Activated CD4-positive, CD25-positive, alpha-beta regulatory T cell treated with anti-CD3 and anti-CD28 coated beads, Interleukin-2, amount 50 U/mL, for 72 hours (primary cell): ENCODE measurements around the gene MAP2K3.

Experiments used
- DNase-seq: peaks from one replicate; pipeline ENCODE4 v3.0.0; 2021

MAP2K3 gene

GRCh38 chr17:21252796-21253645, 31.5 kb upstream of the MAP2K3 start, which contains the start of gene NATD1:
TSS of gene NATD1 (minus strand) at chr17:21253410. CDS start at chr17:21253264, 146 bp downstream.
- peak; percentile 76 for DNase-seq

GRCh38 chr17:21253646-21254441, 30.7 kb upstream of the MAP2K3 start:
- no peak for DNase-seq

- DNase-seq = no peak
These were observed 25.9 kb upstream of the MAP2K3 start for GRCh38 chr17:21258593-21258992.

GRCh38 chr17:21262259-21262993, 22.1 kb upstream of the MAP2K3 start:
- DNase-seq = no peak

GRCh38 chr17:21263376-21263775, 21.1 kb upstream of the MAP2K3 start:
- no peak for DNase-seq

- DNase-seq = no peak
These were observed 15.8 kb upstream of the MAP2K3 start for GRCh38 chr17:21268596-21269188.

GRCh38 chr17:21269394-21269793, 15.1 kb upstream of the MAP2K3 start:
- DNase-seq = no peak

- no peak for DNase-seq
These were observed 12.9 kb upstream of the MAP2K3 start for GRCh38 chr17:21271454-21272183.

- no peak for DNase-seq
These were observed 12.3 kb upstream of the MAP2K3 start for GRCh38 chr17:21272250-21272649.

GRCh38 chr17:21272881-21273792, 11.4 kb upstream of the MAP2K3 start:
- DNase-seq = no peak

GRCh38 chr17:21275047-21275578, 9.4 kb upstream of the MAP2K3 start:
- DNase-seq = no peak

- peak; percentile 99 for DNase-seq
These were observed 8.8 kb upstream of the MAP2K3 start for GRCh38 chr17:21275579-21276263.

- no peak for DNase-seq
These were observed 8.3 kb upstream of the MAP2K3 start for GRCh38 chr17:21276264-21276588.

- DNase-seq = no peak
These were observed 7.2 kb upstream of the MAP2K3 start for GRCh38 chr17:21277332-21277731.

- DNase-seq = no peak
These were observed 5.9 kb upstream of the MAP2K3 start for GRCh38 chr17:21278450-21279197.

DNA sequence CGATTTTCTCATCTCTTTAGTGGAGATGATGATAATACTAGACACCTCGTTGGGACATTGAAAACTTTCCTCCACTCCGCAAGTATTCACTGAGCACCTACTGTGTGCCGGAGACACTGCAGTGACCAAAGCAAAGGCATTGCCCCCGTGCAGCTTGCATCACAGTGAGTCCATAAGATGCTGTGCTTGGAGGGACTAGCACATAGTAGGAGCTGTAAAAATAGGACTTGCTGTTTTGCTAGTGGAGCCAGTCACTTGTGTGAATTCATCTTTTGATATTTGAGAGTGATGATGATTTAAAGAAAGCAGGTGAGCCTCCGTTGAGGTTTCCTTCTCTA, 5.3 kb upstream of the MAP2K3 start:
- DNase-seq = no peak

DNA sequence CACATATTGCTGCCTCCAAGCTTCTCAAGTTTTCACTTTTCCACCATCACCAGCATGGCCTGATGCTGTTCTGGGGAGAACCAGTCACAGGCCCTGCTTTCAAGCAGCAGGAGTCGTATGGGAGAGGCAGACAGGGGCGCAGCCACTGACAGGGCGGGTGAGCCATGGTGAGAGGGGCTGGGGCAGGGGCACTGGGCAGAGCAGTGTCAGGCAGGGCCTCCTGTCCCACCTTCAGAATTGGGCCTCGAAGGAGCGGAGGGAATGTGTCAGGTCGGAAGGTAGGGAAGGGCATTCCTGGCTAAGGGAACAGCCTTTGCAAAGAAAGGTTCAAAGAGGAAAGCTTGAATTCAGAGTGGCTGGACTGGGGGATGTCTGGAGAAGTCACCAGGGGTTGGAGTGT, 4.9 kb upstream of the MAP2K3 start:
- DNase-seq = no peak

DNA sequence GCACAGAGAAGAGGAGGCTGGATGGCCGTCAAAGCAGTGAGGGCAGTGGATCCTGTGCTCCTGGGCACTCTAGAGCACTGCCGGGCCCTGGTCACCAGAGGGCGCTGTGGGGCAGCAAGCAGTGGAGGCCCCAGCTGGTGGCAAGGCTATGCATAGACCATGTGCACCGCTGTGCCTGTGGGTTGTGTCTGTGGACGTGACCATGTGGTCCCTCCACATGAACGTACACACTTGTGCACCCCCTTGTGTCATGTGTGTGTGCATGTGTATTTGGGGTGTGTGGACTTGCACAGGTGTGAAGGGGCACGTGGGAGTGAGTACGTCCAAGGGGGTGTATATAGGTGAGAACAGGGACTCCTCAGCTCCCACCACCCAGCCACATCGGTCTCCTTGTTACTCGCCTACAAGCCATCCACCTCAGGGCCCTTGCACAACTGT, 4.4 kb upstream of the MAP2K3 start:
- peak; percentile 91 for DNase-seq

DNA sequence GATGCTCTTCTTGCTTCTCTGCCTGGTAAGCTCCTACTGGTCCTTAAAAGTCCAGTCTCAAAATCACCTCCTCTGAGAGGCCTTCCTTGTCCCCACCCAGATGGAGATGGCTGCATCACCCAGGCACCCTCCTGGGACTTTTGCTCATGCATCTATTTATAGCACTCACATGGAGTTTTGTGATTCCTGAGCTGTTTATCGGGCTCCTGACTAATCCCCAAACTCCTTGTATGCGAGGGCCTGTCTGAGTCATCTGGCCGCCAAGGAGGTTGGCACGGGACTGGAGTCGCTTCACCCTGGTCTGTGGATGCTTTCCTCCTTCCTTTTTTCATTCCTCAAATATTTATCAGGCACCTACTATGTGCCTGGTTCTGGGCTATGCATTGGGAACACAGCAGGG, 2.3 kb upstream of the MAP2K3 start:
- no peak for DNase-seq

DNA sequence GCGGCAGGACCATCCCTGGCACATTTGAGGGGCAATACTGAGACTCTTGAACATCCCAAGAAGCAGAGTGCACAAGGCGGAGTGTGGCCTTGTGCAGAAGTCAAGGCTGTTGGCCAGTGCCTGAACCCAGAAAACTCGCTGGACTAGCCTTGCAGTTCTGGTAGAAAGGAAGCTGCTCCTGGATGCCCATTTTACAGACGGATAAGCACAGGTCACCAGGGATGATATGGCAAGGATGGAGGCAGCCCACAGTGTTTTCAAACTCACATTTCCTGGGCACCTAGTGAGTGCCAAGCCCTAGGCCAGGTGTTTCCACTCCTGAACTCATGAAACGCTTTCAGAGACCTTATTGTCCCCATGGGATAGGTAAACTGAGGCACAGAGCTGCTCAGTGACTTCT, 1.7 kb upstream of the MAP2K3 start:
- DNase-seq = no peak
